ENCODE data around the gene MDK.

MDK gene

DNA sequence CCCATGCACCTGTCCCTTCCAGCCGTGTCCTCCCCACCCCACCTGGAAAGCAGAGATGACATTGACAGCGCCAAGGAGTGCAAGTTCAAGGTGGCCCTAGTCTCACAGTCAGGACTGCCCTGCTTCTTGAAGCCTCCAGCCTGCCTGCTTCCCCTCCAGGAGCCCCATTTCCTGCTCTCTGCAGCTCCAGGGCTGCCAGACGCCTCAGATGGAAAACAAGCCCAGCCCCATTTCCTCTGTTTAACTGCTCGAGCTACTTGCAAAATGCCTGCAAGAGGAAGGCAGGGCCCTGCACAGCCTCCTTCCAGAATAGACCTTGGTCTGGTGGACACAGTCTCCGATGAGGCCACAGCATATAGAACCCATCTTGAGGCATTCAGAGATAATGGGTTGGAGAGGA is 39.2 kb upstream of the MDK start:
- no peak for DNase-seq (ENCODE audit: low spot score)
- TF ChIP-seq, protein P1, sequence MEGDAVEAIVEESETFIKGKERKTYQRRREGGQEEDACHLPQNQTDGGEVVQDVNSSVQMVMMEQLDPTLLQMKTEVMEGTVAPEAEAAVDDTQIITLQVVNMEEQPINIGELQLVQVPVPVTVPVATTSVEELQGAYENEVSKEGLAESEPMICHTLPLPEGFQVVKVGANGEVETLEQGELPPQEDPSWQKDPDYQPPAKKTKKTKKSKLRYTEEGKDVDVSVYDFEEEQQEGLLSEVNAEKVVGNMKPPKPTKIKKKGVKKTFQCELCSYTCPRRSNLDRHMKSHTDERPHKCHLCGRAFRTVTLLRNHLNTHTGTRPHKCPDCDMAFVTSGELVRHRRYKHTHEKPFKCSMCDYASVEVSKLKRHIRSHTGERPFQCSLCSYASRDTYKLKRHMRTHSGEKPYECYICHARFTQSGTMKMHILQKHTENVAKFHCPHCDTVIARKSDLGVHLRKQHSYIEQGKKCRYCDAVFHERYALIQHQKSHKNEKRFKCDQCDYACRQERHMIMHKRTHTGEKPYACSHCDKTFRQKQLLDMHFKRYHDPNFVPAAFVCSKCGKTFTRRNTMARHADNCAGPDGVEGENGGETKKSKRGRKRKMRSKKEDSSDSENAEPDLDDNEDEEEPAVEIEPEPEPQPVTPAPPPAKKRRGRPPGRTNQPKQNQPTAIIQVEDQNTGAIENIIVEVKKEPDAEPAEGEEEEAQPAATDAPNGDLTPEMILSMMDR (IDR thresholded peaks at IDR 0.05; ENCODE audit: extremely low read depth, missing control alignments) = no peak

DNA sequence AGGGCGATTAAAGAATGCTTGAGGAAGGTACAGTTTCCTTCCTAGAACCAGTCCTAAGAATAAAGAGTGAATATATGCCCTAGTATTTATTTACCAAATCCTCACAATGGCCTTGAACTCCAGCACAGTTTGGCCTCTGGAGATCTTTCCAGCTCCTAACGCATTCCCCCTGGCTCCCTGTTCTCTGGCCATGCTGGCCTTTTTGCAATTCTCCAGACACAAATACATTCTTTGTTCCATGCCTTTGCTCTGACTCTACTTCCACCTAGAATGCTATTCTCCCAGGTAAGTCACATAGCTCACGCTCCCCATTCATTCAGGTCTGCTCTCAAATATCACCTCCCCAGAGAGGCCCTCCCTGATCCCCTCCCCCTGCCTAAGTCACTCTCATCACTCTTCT is 37.9 kb upstream of the MDK start:
- TF ChIP-seq, protein P1 (IDR thresholded peaks at IDR 0.05; ENCODE audit: extremely low read depth, missing control alignments) = no peak
- no peak for DNase-seq (ENCODE audit: low spot score)

DNA sequence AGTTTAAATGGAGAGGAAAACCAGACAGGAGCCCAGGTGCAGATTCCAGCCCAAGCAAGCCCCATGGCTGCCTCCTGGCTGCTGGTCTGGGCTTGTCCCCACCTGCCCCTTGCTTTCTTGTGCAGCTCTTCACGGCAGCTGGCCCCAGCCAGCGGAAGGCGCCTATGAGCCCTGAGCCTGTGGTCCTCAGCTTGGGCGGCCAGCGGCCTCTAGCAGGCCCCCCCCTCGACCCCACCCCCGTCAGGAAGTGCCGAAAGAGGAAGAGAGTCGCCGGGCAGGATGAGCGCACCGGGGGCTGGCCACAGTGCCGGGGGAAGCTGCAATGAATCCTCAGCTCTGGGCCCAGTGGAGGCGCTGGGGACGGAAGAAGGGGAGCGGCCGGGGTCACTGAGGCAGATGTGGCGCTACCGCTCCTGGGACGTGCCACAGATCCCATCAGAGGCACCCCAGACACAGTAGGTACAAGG is 36.3 kb upstream of the MDK start:
- peak; percentile 76 for DNase-seq (ENCODE audit: low spot score)

DNA sequence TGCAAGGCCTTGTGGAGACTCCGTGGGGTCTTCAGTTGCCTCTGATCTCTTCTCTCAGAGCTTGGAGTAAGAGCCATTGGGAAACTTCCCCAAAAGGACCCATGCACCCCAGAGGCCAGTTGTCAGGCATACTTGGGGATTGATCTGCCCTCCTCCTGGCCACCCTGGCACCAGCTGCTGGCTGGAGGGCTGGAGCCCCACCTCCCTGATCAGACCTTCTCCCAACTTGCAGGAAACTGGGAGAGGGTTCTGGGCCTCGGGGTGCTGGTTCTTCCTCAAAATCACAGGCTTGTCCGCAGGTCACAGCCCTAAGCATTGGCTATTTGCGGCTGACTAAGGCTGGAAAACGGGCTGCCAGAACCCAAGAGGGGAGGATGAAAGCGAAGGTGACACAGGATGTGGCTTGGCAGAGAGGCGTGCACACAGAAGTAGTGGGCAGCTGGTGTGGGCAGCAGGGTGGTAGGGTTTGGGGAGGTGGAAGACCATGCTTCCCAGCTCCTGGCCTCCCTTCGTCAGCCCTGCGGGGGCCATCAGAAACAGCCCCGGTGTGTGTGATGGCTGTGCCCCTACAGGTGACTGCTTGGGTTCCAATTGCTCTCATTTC is 35.5 kb upstream of the MDK start:
- DNase-seq (ENCODE audit: low spot score) = no peak
- TF ChIP-seq, protein P1 (IDR thresholded peaks at IDR 0.05; ENCODE audit: extremely low read depth, missing control alignments) = no peak

More for the DNA sequence above, 36.3 kb upstream of the MDK start:
- TF ChIP-seq, protein P1 (IDR thresholded peaks at IDR 0.05; ENCODE audit: extremely low read depth, missing control alignments) = no peak

DNA sequence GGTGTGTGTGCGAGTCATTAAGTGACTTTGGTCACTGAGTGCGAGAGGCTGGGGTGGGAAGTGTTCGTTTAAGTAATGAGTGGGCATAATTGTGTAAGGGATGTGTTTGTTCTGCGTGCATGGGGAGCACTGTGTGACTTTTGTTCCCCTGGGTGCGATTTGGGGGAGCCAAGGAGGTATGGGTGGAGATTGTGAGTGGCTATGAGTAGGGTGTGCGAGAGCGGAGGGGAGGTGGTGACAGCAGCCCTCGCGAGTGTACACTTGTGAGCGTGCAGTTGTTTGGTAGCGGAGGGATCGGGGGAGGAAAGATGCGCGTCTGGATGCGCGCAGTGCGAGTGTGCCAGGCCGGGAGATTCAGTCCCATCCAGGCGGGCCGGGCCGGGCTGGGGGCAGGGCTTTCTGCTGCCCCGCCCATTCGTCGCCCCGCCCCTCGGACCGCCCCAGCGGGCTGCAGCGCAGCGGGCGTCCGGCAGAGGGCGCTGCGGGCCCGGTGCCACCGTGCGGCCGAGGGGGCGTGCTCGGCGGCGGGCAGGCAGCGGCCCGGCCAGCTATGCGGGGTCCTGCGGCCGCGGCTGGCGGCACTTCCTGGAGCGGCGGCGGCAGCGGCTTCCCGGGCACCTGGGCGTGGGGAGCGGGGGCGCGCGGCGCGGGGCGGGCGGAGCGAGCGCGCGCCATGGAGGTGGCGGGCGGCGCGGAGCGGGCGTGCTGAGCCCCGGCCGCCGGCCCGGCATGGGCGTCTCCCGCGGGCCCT is 34.4 kb upstream of the MDK start, which contains the start of gene DGKZ:
DGKZ (plus strand) TSS at position 578 of the 751 bp plus-strand sequence. CDS start 197 bp downstream, outside the sequence.
- TF ChIP-seq, protein P1 (IDR thresholded peaks at IDR 0.05; ENCODE audit: extremely low read depth, missing control alignments) = peak; percentile 94
- DNase-seq (ENCODE audit: low spot score) = peak; percentile 97

DNA sequence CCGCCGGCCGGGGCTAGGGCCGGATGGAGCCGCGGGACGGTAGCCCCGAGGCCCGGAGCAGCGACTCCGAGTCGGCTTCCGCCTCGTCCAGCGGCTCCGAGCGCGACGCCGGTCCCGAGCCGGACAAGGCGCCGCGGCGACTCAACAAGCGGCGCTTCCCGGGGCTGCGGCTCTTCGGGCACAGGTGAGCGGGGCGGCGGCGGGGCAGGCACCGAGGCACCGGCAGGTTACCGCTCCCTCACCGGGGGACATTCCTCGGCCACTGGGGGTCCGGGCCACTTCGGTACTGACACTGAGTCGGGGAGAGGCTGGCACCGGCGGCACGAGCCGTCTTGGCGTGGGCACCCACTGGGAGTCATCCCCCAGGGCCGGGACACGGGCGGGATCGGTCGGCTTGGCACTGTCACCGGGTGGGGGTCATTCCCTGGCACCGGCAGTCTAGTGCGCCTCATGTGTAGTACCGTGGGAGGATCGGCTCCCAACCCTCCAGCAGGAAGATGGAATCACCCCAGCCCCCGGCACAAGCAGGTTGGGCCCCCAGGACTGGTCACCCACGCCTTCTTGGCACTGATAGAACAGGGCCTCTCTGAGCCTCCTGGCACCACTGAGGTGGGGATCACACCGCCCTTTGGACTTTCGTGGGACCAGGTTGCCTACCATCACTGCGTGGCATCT is 33.7 kb upstream of the MDK start:
- TF ChIP-seq, protein P1 (IDR thresholded peaks at IDR 0.05; ENCODE audit: extremely low read depth, missing control alignments) = no peak
- no peak for DNase-seq (ENCODE audit: low spot score)
